HEK293 (cell line): Measurements from ENCODE around the gene RNMT.

Source experiments
- CTCF ChIA-PET: fragments of 350-600 bp; formaldehyde crosslinking; extraction: SDS; loops from one replicate; lab custom pipeline; 2021; ENCODE audit warnings: antibody characterized with exemption; lab: Yijun Ruan, JAX
- POLR2A ChIA-PET: fragments of 300-600 bp; formaldehyde crosslinking; extraction: SDS; loops from one replicate; lab custom pipeline; 2020; ENCODE audit warnings: antibody characterized with exemption, inconsistent platforms; lab: Yijun Ruan, JAX
- H3K27ac ChIP-seq: fragments of 200-500 bp; sonication (Bioruptor generic); 2 replicates; pipeline ENCODE4 v1.5.1; 2014; ENCODE audit warnings: low read depth, low read length, control low read depth, inconsistent platforms; ENCODE audit errors: extremely low read depth
- H3K36me3 ChIP-seq, 2 experiments: fragments of 200-500 bp in 1 of 2; sonication (Bioruptor generic) in 1 of 2; 1 replicate in 1 of 2; 2 replicates in 1 of 2; pipeline ENCODE4 v1.5.1; 2014 to 2017; ENCODE audit warnings: inconsistent platforms in 2 of 2, low read length in 2 of 2; ENCODE audit not compliant: control insufficient read depth in 2 of 2, insufficient read depth in 1 of 2
- H3K4me1 ChIP-seq: fragments of 200-500 bp; sonication (Bioruptor generic); 2 replicates; pipeline ENCODE4 v1.5.1; 2014; ENCODE audit warnings: mild to moderate bottlenecking, low read length, inconsistent platforms; ENCODE audit not compliant: control insufficient read depth, insufficient read depth
- H3K4me3 ChIP-seq: 2 replicates; pipeline ENCODE4 v1.5.1; 2011; ENCODE audit warnings: low read depth, mild to moderate bottlenecking, control low read depth, low read length, moderate library complexity
- H3K9me3 ChIP-seq: fragments of 200-500 bp; sonication (Bioruptor generic); 2 replicates; pipeline ENCODE4 v1.5.1; 2014; ENCODE audit warnings: low read depth, low read length, inconsistent platforms; ENCODE audit not compliant: control insufficient read depth, insufficient read depth
- IKZF3 ChIP-seq: fragments of 450-650 bp; IDR thresholded peaks from 2 replicates; pipeline ENCODE4 v1.5.0; 2018; ENCODE audit warnings: missing biosample characterization, mild to moderate bottlenecking, missing genetic modification characterization, moderate library complexity
- MZF1 ChIP-seq: fragments of 450-650 bp; formaldehyde crosslinking; IDR thresholded peaks from 2 replicates; pipeline ENCODE4 v1.5.1; 2017; ENCODE audit warnings: missing biosample characterization, missing genetic modification characterization, borderline replicate concordance
- SP2 ChIP-seq: fragments of 450-650 bp; formaldehyde crosslinking; IDR thresholded peaks from 2 replicates; pipeline ENCODE4 v1.5.1; 2016; ENCODE audit warnings: missing biosample characterization, missing genetic modification characterization
- TRIM28 ChIP-seq: IDR thresholded peaks from 2 replicates; pipeline ENCODE4 v1.6.1; 2011; ENCODE audit warnings: low read length, control low read depth, borderline replicate concordance
- ZFP41 ChIP-seq: fragments of 450-650 bp; formaldehyde crosslinking; IDR thresholded peaks from 2 replicates; pipeline ENCODE4 v1.5.1; 2016; ENCODE audit warnings: missing biosample characterization, missing genetic modification characterization, borderline replicate concordance
- ZNF221 ChIP-seq: fragments of 450-650 bp; formaldehyde crosslinking; IDR thresholded peaks from 2 replicates; pipeline ENCODE4 v1.5.1; 2017; ENCODE audit warnings: missing biosample characterization, missing genetic modification characterization, borderline replicate concordance
- ZNF23 ChIP-seq: fragments of 450-650 bp; formaldehyde crosslinking; IDR thresholded peaks from 2 replicates; pipeline ENCODE4 v1.5.1; 2016; ENCODE audit warnings: missing biosample characterization, missing genetic modification characterization, borderline replicate concordance
- ZNF341 ChIP-seq: fragments of 450-650 bp; formaldehyde crosslinking; IDR thresholded peaks from 2 replicates; pipeline ENCODE4; 2016; ENCODE audit warnings: low read depth, missing biosample characterization, missing genetic modification characterization
- ZNF350 ChIP-seq: fragments of 450-650 bp; formaldehyde crosslinking; IDR thresholded peaks from 2 replicates; pipeline ENCODE4 v1.5.0; 2017; ENCODE audit warnings: missing biosample characterization, mild to moderate bottlenecking, missing genetic modification characterization
- ZNF529 ChIP-seq: fragments of 450-650 bp; formaldehyde crosslinking; IDR thresholded peaks from 2 replicates; pipeline ENCODE4 v1.5.1; 2017; ENCODE audit warnings: missing genetic modification characterization, missing biosample characterization; ENCODE audit not compliant: insufficient replicate concordance
- ZNF555 ChIP-seq: fragments of 450-650 bp; formaldehyde crosslinking; conservative IDR thresholded peaks from 2 replicates; pipeline ENCODE4 v1.5.1; 2017; ENCODE audit warnings: missing biosample characterization, mild to moderate bottlenecking, missing genetic modification characterization, inconsistent platforms
- ZNF600 ChIP-seq: fragments of 450-650 bp; formaldehyde crosslinking; IDR thresholded peaks from 2 replicates; pipeline ENCODE4 v1.5.1; 2016; ENCODE audit warnings: missing biosample characterization, missing genetic modification characterization
- ZNF610 ChIP-seq: fragments of 450-650 bp; formaldehyde crosslinking; IDR thresholded peaks from 2 replicates; pipeline ENCODE4 v1.5.1; 2016; ENCODE audit warnings: missing biosample characterization, missing genetic modification characterization, borderline replicate concordance
- ZNF660 ChIP-seq: fragments of 450-650 bp; IDR thresholded peaks from 2 replicates; pipeline ENCODE4 v1.5.1; 2018; ENCODE audit warnings: missing biosample characterization, mild to moderate bottlenecking, missing genetic modification characterization
- ZNF677 ChIP-seq: fragments of 450-650 bp; IDR thresholded peaks from 2 replicates; pipeline ENCODE4 v1.5.0; 2018; ENCODE audit warnings: missing biosample characterization, mild to moderate bottlenecking, missing genetic modification characterization, moderate library complexity
- ZNF707 ChIP-seq: fragments of 450-650 bp; formaldehyde crosslinking; IDR thresholded peaks from 2 replicates; pipeline ENCODE4 v1.5.1; 2016; ENCODE audit warnings: missing biosample characterization, missing genetic modification characterization
- ZNF776 ChIP-seq: fragments of 450-650 bp; formaldehyde crosslinking; IDR thresholded peaks from 2 replicates; pipeline ENCODE4 v1.5.0; 2017; ENCODE audit warnings: missing biosample characterization, missing genetic modification characterization, borderline replicate concordance
- ZSCAN23 ChIP-seq: fragments of 450-650 bp; formaldehyde crosslinking; IDR thresholded peaks from 2 replicates; pipeline ENCODE4 v1.5.1; 2016; ENCODE audit warnings: missing biosample characterization, missing genetic modification characterization
- ZSCAN30 ChIP-seq: fragments of 450-650 bp; IDR thresholded peaks from 2 replicates; pipeline ENCODE4 v1.5.1; 2018; ENCODE audit warnings: missing biosample characterization, mild to moderate bottlenecking, missing genetic modification characterization, moderate library complexity
- TF ChIP-seq, protein P1 (sequence below): fragments of 450-650 bp; formaldehyde crosslinking; IDR thresholded peaks from 2 replicates; pipeline ENCODE4 v1.5.1; 2016; ENCODE audit warnings: missing biosample characterization, missing genetic modification characterization
- TF ChIP-seq, protein P2 (sequence below): fragments of 450-650 bp; formaldehyde crosslinking; IDR thresholded peaks from 2 replicates; pipeline ENCODE4 v1.5.1; 2016; ENCODE audit warnings: missing biosample characterization, missing genetic modification characterization
- TF ChIP-seq, protein P3 (sequence below): fragments of 450-650 bp; formaldehyde crosslinking; IDR thresholded peaks from 2 replicates; pipeline ENCODE4 v1.5.1; 2016; ENCODE audit warnings: missing biosample characterization, missing genetic modification characterization

The RNMT gene

DNA sequence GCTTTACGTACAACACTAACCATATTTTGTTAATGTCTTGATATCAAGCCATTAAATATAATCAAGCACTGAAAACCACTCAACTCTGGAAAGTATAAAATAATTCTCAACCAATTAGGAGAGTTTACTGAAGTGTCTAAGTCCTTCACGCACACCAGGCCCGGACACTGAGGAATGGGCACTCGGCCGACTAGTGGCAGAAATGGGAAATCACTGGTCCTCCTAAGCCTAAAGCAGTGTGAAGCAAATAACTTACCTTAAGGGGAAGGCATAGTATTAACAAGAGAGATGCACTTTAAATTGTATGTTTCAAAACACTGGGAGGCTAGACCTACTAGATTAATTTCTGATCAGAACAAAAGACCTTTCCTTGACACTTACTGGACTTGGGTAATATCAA lies 45.9 kb upstream of the RNMT start:
- no peaks in the 10 kb centered on the region for H3K9me3 ChIP-seq
- no peaks in the 10 kb centered on the region; a peak in 1 of 3 replicates for H3K36me3 ChIP-seq
- no peak overlapping the region for H3K4me3 ChIP-seq
- H3K27ac ChIP-seq = no peak overlapping the region
- peaks cover 2% of the 10 kb centered on the region; the same call in 1 of the 2 replicates for H3K4me1 ChIP-seq
- no peak for TF ChIP-seq ZNF707 (tag by site-specific recombination)
- no peak for TF ChIP-seq SP2 (tag by site-specific recombination)
- no peak for TF ChIP-seq TRIM28
- no peak for TF ChIP-seq ZNF341 (tag by site-specific recombination)
- TF ChIP-seq IKZF3 (tag by site-specific recombination) = no peak
- TF ChIP-seq, protein P1, sequence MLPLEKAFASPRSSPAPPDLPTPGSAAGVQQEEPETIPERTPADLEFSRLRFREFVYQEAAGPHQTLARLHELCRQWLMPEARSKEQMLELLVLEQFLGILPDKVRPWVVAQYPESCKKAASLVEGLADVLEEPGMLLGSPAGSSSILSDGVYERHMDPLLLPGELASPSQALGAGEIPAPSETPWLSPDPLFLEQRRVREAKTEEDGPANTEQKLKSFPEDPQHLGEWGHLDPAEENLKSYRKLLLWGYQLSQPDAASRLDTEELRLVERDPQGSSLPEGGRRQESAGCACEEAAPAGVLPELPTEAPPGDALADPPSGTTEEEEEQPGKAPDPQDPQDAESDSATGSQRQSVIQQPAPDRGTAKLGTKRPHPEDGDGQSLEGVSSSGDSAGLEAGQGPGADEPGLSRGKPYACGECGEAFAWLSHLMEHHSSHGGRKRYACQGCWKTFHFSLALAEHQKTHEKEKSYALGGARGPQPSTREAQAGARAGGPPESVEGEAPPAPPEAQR (tag by site-specific recombination) = no peak
- POLR2A ChIA-PET = no interaction called here
- CTCF ChIA-PET = interaction anchor here (0.6 to 1.0 kb wide), 2 partner anchors 9 to 482 kb away, joined by 3 to 4 read pairs; no protein-coding TSS in a partner anchor

DNA sequence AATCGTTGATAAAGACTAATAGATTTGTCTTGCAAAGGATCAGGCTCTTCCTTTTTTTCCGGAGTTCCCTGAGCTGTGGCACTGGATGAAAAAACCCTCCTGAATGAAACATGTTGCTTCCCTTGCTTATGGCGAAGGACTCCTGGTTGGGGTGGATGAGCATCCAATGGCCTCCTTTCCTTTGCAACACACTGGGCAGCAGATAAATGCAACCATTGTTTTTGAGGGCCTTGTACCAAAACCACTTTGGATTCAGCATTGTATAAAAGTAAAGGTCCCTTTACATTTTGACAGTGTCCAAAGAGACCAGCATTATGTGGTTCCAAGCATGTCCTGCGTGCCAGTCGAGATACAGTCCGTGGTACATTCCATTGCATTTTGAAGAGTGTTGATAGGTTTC lies 44.8 kb upstream of the RNMT start:
- Histone ChIP-seq H3K4me3 (no peak overlapping the region), H3K4me1 (peaks cover 3% of the 10 kb centered on the region; the same call in 1 of the 2 replicates), H3K9me3 (no peaks in the 10 kb centered on the region), H3K27ac (no peak overlapping the region), H3K36me3 (no peaks in the 10 kb centered on the region; a peak in 1 of 3 replicates)
- TF ChIP-seq ZNF660 (no peak), ZSCAN23 (tag by site-specific recombination) (no peak), ZNF555 (no peak), ZNF350 (tag by site-specific recombination) (no peak), ZNF776 (tag by site-specific recombination) (no peak), MZF1 (tag by site-specific recombination) (no peak), ZNF677 (tag by site-specific recombination) (no peak), ZNF610 (no peak), SP2 (tag by site-specific recombination) (no peak), ZNF600 (tag by site-specific recombination) (no peak), ZNF529 (no peak), ZFP41 (tag by site-specific recombination) (no peak), ZNF23 (tag by site-specific recombination) (no peak), ZNF221 (tag by site-specific recombination) (no peak), ZSCAN30 (tag by site-specific recombination) (no peak)
- TF ChIP-seq, protein P2, sequence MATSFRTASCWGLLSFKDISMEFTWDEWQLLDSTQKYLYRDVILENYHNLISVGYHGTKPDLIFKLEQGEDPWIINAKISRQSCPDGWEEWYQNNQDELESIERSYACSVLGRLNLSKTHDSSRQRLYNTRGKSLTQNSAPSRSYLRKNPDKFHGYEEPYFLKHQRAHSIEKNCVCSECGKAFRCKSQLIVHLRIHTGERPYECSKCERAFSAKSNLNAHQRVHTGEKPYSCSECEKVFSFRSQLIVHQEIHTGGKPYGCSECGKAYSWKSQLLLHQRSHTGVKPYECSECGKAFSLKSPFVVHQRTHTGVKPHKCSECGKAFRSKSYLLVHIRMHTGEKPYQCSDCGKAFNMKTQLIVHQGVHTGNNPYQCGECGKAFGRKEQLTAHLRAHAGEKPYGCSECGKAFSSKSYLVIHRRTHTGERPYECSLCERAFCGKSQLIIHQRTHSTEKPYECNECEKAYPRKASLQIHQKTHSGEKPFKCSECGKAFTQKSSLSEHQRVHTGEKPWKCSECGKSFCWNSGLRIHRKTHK (tag by site-specific recombination) = no peak
- TF ChIP-seq, protein P3, sequence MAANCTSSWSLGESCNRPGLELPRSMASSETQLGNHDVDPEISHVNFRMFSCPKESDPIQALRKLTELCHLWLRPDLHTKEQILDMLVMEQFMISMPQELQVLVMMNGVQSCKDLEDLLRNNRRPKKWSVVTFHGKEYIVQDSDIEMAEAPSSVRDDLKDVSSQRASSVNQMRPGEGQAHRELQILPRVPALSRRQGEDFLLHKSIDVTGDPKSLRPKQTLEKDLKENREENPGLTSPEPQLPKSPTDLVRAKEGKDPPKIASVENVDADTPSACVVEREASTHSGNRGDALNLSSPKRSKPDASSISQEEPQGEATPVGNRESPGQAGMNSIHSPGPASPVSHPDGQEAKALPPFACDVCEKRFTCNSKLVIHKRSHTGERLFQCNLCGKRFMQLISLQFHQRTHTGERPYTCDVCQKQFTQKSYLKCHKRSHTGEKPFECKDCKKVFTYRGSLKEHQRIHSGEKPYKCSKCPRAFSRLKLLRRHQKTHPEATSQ (tag by site-specific recombination) = no peak
- ChIA-PET CTCF (interaction anchor here (1.1 kb wide), 2 partner anchors 8 to 30 kb away, joined by 3 to 4 read pairs; no protein-coding TSS in a partner anchor), POLR2A (no interaction called here)
